CD4-positive, alpha-beta T cell treated with Interleukin-10 for 1 hour (primary cell): Measurements from ENCODE around the gene TLR2.
"Not testable (repeated sequence)": the region's sequence is repeated elsewhere in the genome, so short reads cannot be mapped to it uniquely, and the experiment has no call there.

ENCODE experiments used
- DNase-seq: peaks from one replicate; pipeline ENCODE4 v3.0.0-alpha.2; 2020

The TLR2 gene

DNA sequence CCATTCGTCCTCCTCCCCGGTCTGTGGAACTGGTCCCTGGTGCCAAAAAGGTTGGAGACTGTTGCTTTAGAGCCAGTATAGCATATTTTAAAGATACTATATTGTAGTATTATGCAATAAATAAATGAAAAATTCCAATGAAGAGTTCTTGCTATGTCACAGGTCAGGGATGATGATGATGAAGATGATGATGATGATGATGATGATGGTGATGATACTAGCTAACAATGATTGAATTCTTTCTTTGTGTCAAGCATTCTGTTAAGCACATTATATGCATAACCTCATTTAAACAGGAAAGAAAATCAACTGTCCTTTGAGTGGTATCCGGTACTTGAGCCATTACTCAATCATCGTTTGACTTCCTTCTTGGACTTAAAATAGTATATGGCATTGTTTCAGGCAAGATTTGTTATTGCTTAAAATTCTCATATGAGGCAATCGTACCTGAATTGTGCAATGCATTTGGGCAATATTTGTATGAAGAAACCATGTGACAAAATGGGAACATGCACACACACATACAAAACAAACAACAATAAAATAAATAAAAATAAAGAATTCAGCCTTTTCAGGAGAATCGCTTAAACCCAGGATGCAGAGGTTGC is 22.8 kb upstream of the TLR2 start:
- DNase-seq, result no peak

DNA sequence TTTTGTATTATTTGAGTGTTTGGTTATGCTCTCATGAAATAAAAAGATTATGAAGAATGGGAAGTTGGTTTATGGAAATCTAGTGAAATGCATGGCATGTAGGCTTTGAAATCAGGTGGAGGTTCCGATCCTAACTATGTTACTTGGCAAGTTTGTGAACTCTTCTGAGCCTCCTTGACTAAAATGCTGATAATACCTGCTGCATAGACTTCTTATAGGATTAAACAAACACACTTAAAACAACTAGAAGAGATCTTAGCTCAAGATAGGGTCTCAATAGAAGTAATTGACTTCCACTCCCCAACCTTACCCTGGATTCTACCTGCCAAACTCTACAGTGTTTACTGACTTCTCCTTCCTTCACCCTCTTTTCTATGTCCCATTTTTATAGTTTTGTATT is 22.2 kb upstream of the TLR2 start:
- DNase-seq, result no peak

DNA sequence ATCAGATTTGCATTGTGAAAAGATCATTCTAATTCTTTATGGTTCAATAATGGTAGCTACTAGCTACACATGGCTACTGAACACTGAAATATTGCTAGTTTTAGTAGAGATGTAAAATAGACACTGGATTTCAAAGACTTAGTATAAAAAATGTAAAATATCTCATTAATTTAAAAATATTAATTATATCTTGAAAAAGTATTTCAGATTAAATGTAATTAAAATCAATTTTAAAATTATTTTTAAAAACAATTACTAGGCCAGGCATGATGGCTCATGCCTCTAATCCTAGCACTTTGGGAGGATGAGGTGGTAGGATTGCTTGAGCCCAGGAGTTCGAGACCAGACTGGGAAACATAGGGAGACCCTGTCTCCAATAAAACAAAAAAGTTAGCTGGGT is 20.4 kb upstream of the TLR2 start:
- no peak for DNase-seq

DNA sequence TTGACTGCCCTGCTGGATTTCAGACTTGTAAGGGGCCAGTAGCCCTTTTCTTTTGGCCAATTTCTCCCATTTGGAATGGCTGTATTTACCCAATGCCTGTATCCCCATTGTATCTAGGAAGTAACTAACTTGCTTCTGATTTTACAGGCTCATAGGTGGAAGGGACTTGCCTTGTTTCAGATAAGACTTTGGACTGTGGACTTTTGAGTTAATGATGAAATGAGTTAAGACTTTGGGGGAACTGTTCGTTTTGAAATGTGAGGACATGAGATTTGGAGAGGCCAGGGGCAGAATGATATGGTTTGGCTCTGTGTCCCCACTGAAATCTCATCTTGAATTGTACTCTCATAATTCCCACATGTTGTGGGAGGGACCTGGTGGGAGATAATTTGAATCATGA is 17.6 kb upstream of the TLR2 start:
- not testable (repeated sequence) for DNase-seq

GRCh38 chr4:153668647-153669046 is 15.4 kb upstream of the TLR2 start:
- no peak for DNase-seq

GRCh38 chr4:153669838-153670237 is 14.2 kb upstream of the TLR2 start:
- DNase-seq, result no peak

GRCh38 chr4:153676486-153676885 is 7.6 kb upstream of the TLR2 start:
- no peak for DNase-seq

GRCh38 chr4:153676984-153677383 is 7.1 kb upstream of the TLR2 start:
- no peak for DNase-seq

DNA sequence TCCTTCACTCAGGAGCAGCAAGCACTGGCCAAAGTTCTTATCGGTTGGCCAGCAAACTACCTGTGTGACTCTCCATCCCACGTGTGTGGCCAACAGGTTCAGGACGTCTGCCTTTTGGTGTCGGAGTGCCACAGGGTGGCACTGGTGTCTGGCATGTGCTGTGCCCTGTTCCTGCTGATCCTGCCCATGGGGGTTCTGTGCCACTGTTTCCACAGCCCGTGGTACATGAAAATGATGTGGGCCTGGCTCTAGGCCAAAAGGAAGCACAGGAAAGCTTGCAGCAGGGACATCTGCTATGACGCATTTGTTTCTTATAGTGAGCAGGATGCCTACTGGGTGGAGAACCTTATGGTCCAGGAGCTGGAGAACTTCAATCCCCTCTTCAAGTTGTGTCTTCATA is 4.6 kb upstream of the TLR2 start:
- no peak for DNase-seq

DNA sequence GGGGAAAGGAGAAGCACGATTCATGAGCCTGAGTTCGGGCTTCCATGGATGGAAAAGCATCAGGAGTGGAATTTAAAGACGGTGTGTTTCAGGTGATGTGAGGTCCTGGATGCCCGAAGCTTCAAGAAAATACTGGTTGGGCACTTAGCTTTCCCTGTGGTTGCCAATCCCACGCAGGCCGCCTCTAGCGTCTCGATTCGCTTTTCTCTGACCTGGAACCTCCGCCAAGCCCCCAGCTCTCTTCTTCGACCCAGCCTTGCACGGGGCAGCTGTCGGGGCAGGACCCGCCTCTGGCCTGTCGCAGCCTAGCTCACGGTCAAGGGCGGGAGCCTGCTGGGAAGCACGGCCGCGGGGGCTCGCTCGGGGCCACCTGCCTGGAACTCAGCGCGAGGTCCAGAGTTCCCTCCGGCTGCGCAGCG is 308 bp upstream of the TLR2 start:
- DNase-seq, result no peak

DNA sequence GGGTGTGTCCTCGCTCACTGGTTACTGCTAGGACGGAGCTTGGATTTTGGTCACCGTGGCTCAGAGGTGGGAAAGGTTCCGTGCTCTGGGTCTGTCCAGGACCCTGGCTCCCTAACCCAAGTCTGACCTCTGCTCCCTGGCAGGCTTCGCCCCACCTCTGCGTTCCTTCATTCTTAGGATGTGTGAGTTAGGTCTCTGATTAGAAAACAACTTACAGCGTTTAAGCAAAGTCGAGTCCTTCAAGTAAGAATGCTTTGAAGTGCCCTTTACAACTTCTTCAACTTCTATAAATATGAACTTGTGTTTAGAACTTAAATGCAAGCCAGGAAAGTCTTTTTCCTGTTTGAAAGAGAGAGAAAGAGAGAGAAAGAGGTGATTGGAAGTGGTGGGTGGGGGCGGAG is 891 bp downstream of the TLR2 start:
- DNase-seq, result no peak

DNA sequence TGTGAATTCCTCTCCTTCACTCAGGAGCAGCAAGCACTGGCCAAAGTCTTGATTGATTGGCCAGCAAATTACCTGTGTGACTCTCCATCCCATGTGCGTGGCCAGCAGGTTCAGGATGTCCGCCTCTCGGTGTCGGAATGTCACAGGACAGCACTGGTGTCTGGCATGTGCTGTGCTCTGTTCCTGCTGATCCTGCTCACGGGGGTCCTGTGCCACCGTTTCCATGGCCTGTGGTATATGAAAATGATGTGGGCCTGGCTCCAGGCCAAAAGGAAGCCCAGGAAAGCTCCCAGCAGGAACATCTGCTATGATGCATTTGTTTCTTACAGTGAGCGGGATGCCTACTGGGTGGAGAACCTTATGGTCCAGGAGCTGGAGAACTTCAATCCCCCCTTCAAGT is 20.4 kb downstream of the TLR2 start:
- no peak for DNase-seq

DNA sequence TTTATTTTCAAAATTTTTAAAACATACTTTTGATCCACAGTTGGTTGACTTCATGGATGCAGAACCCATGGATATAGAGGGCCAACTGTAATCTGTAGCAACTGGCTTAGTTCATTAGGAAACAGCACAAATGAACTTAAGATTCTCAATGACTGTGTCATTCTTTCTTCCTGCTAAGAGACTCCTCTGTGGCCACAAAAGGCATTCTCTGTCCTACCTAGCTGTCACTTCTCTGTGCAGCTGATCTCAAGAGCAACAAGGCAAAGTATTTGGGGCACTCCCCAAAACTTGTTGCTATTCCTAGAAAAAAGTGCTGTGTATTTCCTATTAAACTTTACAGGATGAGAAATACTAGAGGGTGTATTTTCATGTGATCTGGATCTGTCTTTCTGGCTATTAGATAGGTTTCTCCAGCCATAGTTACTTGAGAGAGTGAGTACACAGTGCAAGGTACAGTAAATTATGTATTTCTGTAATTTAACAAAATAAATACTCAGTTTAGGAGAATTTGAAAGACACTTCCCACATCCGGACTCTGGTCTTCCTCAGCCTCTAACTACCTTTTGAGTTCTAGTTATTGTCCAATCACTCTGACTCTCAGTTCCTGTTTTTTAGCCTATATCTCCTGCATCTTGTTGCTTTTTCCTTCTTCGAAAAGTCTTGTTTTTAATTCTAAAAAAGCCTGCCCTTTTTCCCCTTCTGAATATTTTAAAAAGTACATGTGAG is 21.8 kb downstream of the TLR2 start:
- no peak for DNase-seq

- DNase-seq, result no peak
Measured at GRCh38 chr4:153706519-153706918, 22.4 kb downstream of the TLR2 start.

DNA sequence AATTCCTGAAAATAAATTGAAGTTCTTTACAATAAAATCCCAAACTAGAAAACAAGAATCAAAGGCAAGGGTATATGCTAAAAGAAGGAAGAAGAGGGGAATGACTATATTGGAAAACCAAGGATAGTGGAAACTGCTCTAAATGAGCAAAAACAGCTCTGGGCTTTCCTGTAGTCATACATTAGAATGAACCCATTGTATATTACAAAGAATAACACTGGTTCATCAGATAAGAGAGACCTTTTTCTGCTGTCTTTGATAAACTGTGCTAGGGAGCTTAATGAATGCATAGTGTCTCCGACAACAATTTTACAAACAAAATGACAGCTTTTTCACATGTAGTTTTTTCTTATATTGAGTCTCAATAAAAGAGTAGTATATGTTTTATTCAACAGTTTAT is 26.6 kb downstream of the TLR2 start:
- DNase-seq, result no peak

- no peak for DNase-seq
Measured at GRCh38 chr4:153713866-153714646, 30.0 kb downstream of the TLR2 start.

GRCh38 chr4:153722036-153722435 is 38.0 kb downstream of the TLR2 start:
- DNase-seq, result no peak

DNA sequence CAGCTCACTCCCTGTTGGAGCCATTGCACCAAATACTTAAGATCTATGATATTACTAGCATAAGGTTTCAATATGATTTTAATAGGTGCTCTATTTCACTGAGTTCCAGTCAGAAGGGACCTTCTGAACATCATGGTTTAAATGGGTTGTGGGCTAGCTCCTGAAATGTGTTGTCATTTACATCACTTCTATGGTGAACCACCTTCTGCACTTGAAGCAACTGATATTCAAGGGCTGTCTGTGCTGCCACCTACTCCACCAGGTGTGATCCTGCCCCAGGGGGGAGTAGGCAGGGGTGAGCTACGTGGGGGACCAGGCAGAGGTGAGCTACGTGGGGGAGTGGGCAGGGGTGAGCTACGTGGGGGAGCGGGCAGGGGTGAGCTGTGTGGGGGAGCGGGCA is 40.5 kb downstream of the TLR2 start:
- DNase-seq, result no peak

GRCh38 chr4:153725136-153725830 is 41.2 kb downstream of the TLR2 start:
- DNase-seq, result no peak

DNA sequence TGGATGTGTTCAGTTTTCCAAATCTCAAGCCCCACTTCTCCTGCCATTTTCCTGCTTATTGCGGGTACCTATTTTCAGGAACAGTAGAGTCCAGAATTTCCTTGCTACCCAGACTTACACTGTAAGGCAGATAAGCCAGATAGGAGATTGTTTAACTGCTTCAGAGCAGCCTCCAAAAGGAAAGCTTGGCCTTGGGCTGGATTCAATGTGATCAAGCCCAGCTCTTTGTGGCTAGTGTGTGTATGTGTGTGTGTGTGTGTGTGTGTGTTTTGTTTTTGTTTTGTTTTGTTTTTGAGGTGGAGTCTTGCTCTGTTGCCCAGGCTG is 41.7 kb downstream of the TLR2 start:
- no peak for DNase-seq

- no peak for DNase-seq
Measured at GRCh38 chr4:153728151-153728550, 44.1 kb downstream of the TLR2 start.

- no peak for DNase-seq
Measured at GRCh38 chr4:153728660-153729059, 44.6 kb downstream of the TLR2 start.

GRCh38 chr4:153729895-153730294 is 45.8 kb downstream of the TLR2 start:
- no peak for DNase-seq

GRCh38 chr4:153731239-153731638 is 47.2 kb downstream of the TLR2 start:
- DNase-seq, result no peak
